Neuronal stem cell (in vitro differentiated cells): ENCODE results near the gene CHI3L1.

Experiments used
- DNase-seq: peaks from one replicate; pipeline ENCODE4 v3.0.0-alpha.2; 2013; ENCODE audit warnings: low spot score
- H2AFZ ChIP-seq: one replicate; pipeline ENCODE4 v1.6.1; 2013; ENCODE audit warnings: mild to moderate bottlenecking, low read length, inconsistent platforms
- H2AK5ac ChIP-seq: 2 replicates; pipeline ENCODE4 v1.6.1; 2013; ENCODE audit warnings: low read depth, mild to moderate bottlenecking, inconsistent platforms, low read length, moderate library complexity, mixed read lengths
- H2BK120ac ChIP-seq: 2 replicates; pipeline ENCODE4 v1.6.1; 2013; ENCODE audit warnings: low read depth, mild to moderate bottlenecking, inconsistent platforms, low read length, moderate library complexity, mixed read lengths
- H2BK12ac ChIP-seq: one replicate; pipeline ENCODE4 v1.6.1; 2013; ENCODE audit warnings: low read length, inconsistent platforms
- H2BK15ac ChIP-seq: 2 replicates; pipeline ENCODE4 v1.6.1; 2013; ENCODE audit warnings: mild to moderate bottlenecking, low read length, inconsistent platforms, mixed read lengths
- H2BK5ac ChIP-seq: one replicate; pipeline ENCODE4 v1.6.1; 2013; ENCODE audit warnings: inconsistent platforms, mild to moderate bottlenecking, low read length, moderate library complexity
- H3K14ac ChIP-seq: one replicate; pipeline ENCODE4 v1.6.1; 2013; ENCODE audit warnings: low read length, inconsistent platforms
- H3K18ac ChIP-seq: 2 replicates; pipeline ENCODE4 v1.6.1; 2013; ENCODE audit warnings: low read length, inconsistent platforms
- H3K23ac ChIP-seq: 2 replicates; pipeline ENCODE4 v1.6.1; 2013; ENCODE audit warnings: low read depth, mild to moderate bottlenecking, mixed read lengths, low read length, inconsistent platforms; ENCODE audit not compliant: poor library complexity
- H3K27ac ChIP-seq: replicated peaks from 3 replicates; pipeline ENCODE4 v1.5.1; 2013; ENCODE audit warnings: low read length, inconsistent platforms
- H3K27me3 ChIP-seq, 3 experiments: 2 replicates each; pipeline ENCODE4 v1.6.1; 2013; ENCODE audit warnings: low read length in 3 of 3, mild to moderate bottlenecking in 2 of 3, inconsistent platforms in 1 of 3, low read depth in 1 of 3, mixed read lengths in 1 of 3, moderate library complexity in 1 of 3; ENCODE audit not compliant: control insufficient read depth in 3 of 3, insufficient read depth in 3 of 3
- H3K36me3 ChIP-seq, 2 donors: replicated peaks in 1 of 2; 2 replicates each; pipeline ENCODE4 v1.6.1; 2013; ENCODE audit warnings: low read length in 2 of 2; ENCODE audit not compliant: control insufficient read depth in 2 of 2, insufficient read depth in 2 of 2
- H3K4ac ChIP-seq: 2 replicates; pipeline ENCODE4 v1.6.1; 2013; ENCODE audit warnings: inconsistent platforms, mild to moderate bottlenecking, low read length, moderate library complexity
- H3K4me1 ChIP-seq, 2 donors: 1 replicate in 1 of 2; 2 replicates in 1 of 2; pipeline ENCODE4 v1.6.1; 2013; ENCODE audit warnings: low read length in 2 of 2, low read depth in 1 of 2; ENCODE audit not compliant: control insufficient read depth in 2 of 2, insufficient read depth in 1 of 2
- H3K4me2 ChIP-seq: one replicate; pipeline ENCODE4 v1.6.1; 2013; ENCODE audit warnings: mild to moderate bottlenecking, low read length, inconsistent platforms; ENCODE audit not compliant: insufficient read depth, poor library complexity, severe bottlenecking
- H3K4me3 ChIP-seq, 2 donors: 2 replicates each; pipeline ENCODE4 v1.5.1; 2013; ENCODE audit warnings: low read length in 2 of 2, mild to moderate bottlenecking in 2 of 2, inconsistent platforms in 1 of 2, moderate library complexity in 1 of 2
- H3K79me1 ChIP-seq: one replicate; pipeline ENCODE4 v1.6.1; 2013; ENCODE audit warnings: low read depth, mild to moderate bottlenecking, inconsistent platforms, low read length, moderate library complexity
- H3K9ac ChIP-seq: one replicate; pipeline ENCODE4 v1.6.1; 2013; ENCODE audit warnings: mild to moderate bottlenecking, low read depth, low read length, inconsistent platforms; ENCODE audit not compliant: poor library complexity
- H3K9me3 ChIP-seq, 2 donors: replicated peaks in 1 of 2; 2 replicates each; pipeline versions ENCODE3 to v1.6.1; 2013; ENCODE audit warnings: low read length in 2 of 2, mild to moderate bottlenecking in 2 of 2, inconsistent platforms in 1 of 2, low read depth in 1 of 2, mixed read lengths in 1 of 2, moderate library complexity in 1 of 2; ENCODE audit not compliant: control insufficient read depth in 2 of 2, insufficient read depth in 1 of 2
- H4K8ac ChIP-seq: one replicate; pipeline ENCODE4 v1.6.1; 2013; ENCODE audit warnings: low read depth, mild to moderate bottlenecking, inconsistent platforms, low read length, moderate library complexity
- H4K91ac ChIP-seq: one replicate; pipeline ENCODE4 v1.6.1; 2013; ENCODE audit warnings: low read length, low read depth, mild to moderate bottlenecking, inconsistent platforms; ENCODE audit not compliant: poor library complexity
- WGBS, 2 donors: extraction: QIAGEN DNeasy Blood & Tissue Kit; methylation state at CpG; one replicate each; pipeline ENCODE4 v1.1.7; 2013; ENCODE audit warnings: missing lambda C conversion rate in 2 of 2, mixed read lengths in 1 of 2; ENCODE audit not compliant: insufficient read length in 2 of 2, insufficient replicate concordance in 1 of 2; ENCODE audit errors: extremely low coverage in 2 of 2; 5-methylcytosine and 5-hydroxymethylcytosine counted together

Gene CHI3L1

GRCh38 chr1:203140743-203141520 is 45.6 kb downstream of the CHI3L1 start:
- WGBS, 2 donors, result no CpG with 5 or more reads among the region's 5 CpGs
- H4K91ac ChIP-seq, result no peak overlapping the region
- H3K79me1 ChIP-seq, result no peaks in the 10 kb centered on the region
- H3K4me3 ChIP-seq, result peak overlapping the region in 1 of 2 donors; percentile 22
- peak overlapping the region; percentile 15 for H3K18ac ChIP-seq
- H3K4me1 ChIP-seq, result peaks cover 0 to 7% of the 10 kb centered on the region in 2 donors
- no peak for DNase-seq
- H3K4ac ChIP-seq, result no peak overlapping the region
- no peak overlapping the region for H3K9ac ChIP-seq
- no peak overlapping the region for H2AFZ ChIP-seq
- H2BK15ac ChIP-seq, result no peak overlapping the region
- no peak overlapping the region for H3K4me2 ChIP-seq
- no peaks in the 10 kb centered on the region for H3K36me3 ChIP-seq
- H3K14ac ChIP-seq, result no peak overlapping the region
- H2BK5ac ChIP-seq, result no peak overlapping the region
- H2AK5ac ChIP-seq, result peak overlapping the region; percentile 33
- peak overlapping the region; percentile 20 for H4K8ac ChIP-seq
- no peak overlapping the region for H2BK12ac ChIP-seq
- no peaks in the 10 kb centered on the region for H3K27me3 ChIP-seq
- H3K9me3 ChIP-seq, result peaks cover 0 to 2% of the 10 kb centered on the region in 2 donors
- no peak overlapping the region for H2BK120ac ChIP-seq
- H3K23ac ChIP-seq, result peak overlapping the region; percentile 56
- H3K27ac ChIP-seq, result no peak overlapping the region

- DNase-seq, result no peak
- Histone ChIP-seq H4K91ac (no peak overlapping the region), H3K36me3 (no peaks in the 10 kb centered on the region), H3K4me3 (no peak overlapping the region), H3K4me2 (no peak overlapping the region), H2BK12ac (no peak overlapping the region), H2AFZ (no peak overlapping the region), H2BK5ac (no peak overlapping the region), H2BK120ac (no peak overlapping the region), H3K23ac (no peak overlapping the region), H3K27ac (no peak overlapping the region), H3K79me1 (no peaks in the 10 kb centered on the region), H3K27me3 (no peaks in the 10 kb centered on the region), H3K4ac (no peak overlapping the region), H3K18ac (no peak overlapping the region), H3K9ac (no peak overlapping the region), H3K14ac (no peak overlapping the region), H2AK5ac (no peak overlapping the region), H3K9me3 (peaks cover 0 to 2% of the 10 kb centered on the region in 2 donors), H4K8ac (no peak overlapping the region), H2BK15ac (no peak overlapping the region), H3K4me1 (peaks cover 0 to 7% of the 10 kb centered on the region in 2 donors)
- WGBS, 2 donors, result no CpG with 5 or more reads among the region's 8 CpGs
These were observed 46.5 kb downstream of the CHI3L1 start for GRCh38 chr1:203139976-203140475.

GRCh38 chr1:203138066-203138465 is 48.4 kb downstream of the CHI3L1 start:
- no peak overlapping the region for H2BK5ac ChIP-seq
- no peak overlapping the region for H3K23ac ChIP-seq
- no peak overlapping the region for H2AFZ ChIP-seq
- H3K4me2 ChIP-seq, result no peak overlapping the region
- no peaks in the 10 kb centered on the region for H3K36me3 ChIP-seq
- no peak overlapping the region for H3K27ac ChIP-seq
- no CpG with 5 or more reads among the region's 3 CpGs for WGBS, 2 donors
- no peak overlapping the region for H3K4ac ChIP-seq
- H2BK120ac ChIP-seq, result no peak overlapping the region
- H3K9me3 ChIP-seq, result no peaks in the 10 kb centered on the region
- H4K91ac ChIP-seq, result no peak overlapping the region
- H3K14ac ChIP-seq, result no peak overlapping the region
- H3K27me3 ChIP-seq, result no peaks in the 10 kb centered on the region
- DNase-seq, result no peak
- no peak overlapping the region for H2AK5ac ChIP-seq
- H4K8ac ChIP-seq, result no peak overlapping the region
- no peak overlapping the region for H2BK12ac ChIP-seq
- H3K79me1 ChIP-seq, result no peaks in the 10 kb centered on the region
- H3K4me3 ChIP-seq, result no peak overlapping the region
- H3K18ac ChIP-seq, result no peak overlapping the region
- H3K4me1 ChIP-seq, result peaks cover 0 to 7% of the 10 kb centered on the region in 2 donors
- no peak overlapping the region for H3K9ac ChIP-seq
- no peak overlapping the region for H2BK15ac ChIP-seq

GRCh38 chr1:203137324-203137723 is 49.2 kb downstream of the CHI3L1 start:
- peaks cover 0 to 7% of the 10 kb centered on the region in 2 donors for H3K4me1 ChIP-seq
- no peak overlapping the region for H2AFZ ChIP-seq
- no peaks in the 10 kb centered on the region for H3K79me1 ChIP-seq
- H2BK15ac ChIP-seq, result no peak overlapping the region
- H3K9me3 ChIP-seq, result no peaks in the 10 kb centered on the region
- WGBS, 2 donors, result no CpG with 5 or more reads among the region's 4 CpGs
- H3K4me2 ChIP-seq, result no peak overlapping the region
- no peaks in the 10 kb centered on the region for H3K27me3 ChIP-seq
- no peak for DNase-seq
- no peak overlapping the region for H2AK5ac ChIP-seq
- no peak overlapping the region for H4K8ac ChIP-seq
- no peak overlapping the region for H2BK12ac ChIP-seq
- no peak overlapping the region for H2BK120ac ChIP-seq
- H3K4me3 ChIP-seq, result no peak overlapping the region
- no peak overlapping the region for H3K18ac ChIP-seq
- no peak overlapping the region for H3K4ac ChIP-seq
- H3K36me3 ChIP-seq, result no peaks in the 10 kb centered on the region
- no peak overlapping the region for H4K91ac ChIP-seq
- no peak overlapping the region for H2BK5ac ChIP-seq
- H3K23ac ChIP-seq, result no peak overlapping the region
- no peak overlapping the region for H3K27ac ChIP-seq
- no peak overlapping the region for H3K9ac ChIP-seq
- H3K14ac ChIP-seq, result no peak overlapping the region
